GM23248 (cell line): ENCODE measurements around the gene DNAH11. TPM values are rescaled to one million over a fixed set of nuclear protein-coding genes. Genes with fewer than 3 reads are reported as not detected.

Experiments used
- DNase-seq: peaks from one replicate; pipeline ENCODE4 v3.0.0-alpha.2; 2015
- H2AFZ ChIP-seq: fragments of 200-600 bp; sonication (generic); 2 replicates; pipeline ENCODE4 v1.6.1; 2016; ENCODE audit warnings: antibody characterized with exemption
- H3F3A ChIP-seq: fragments of 200-600 bp; sonication (generic); 2 replicates; pipeline ENCODE4 v1.6.1; 2016; ENCODE audit warnings: mild to moderate bottlenecking, antibody characterized with exemption, mixed run types; ENCODE audit not compliant: insufficient read depth
- H3K27ac ChIP-seq: fragments of 200-600 bp; sonication (generic); 2 replicates; pipeline ENCODE4 v1.5.1; 2016; ENCODE audit warnings: mild to moderate bottlenecking
- H3K27me3 ChIP-seq: fragments of 200-600 bp; sonication (generic); replicated peaks from 2 replicates; pipeline ENCODE4 v1.6.1; 2016; ENCODE audit warnings: mild to moderate bottlenecking; ENCODE audit not compliant: insufficient read depth
- H3K36me3 ChIP-seq: fragments of 200-600 bp; sonication (generic); 2 replicates; pipeline ENCODE4 v1.6.1; 2016; ENCODE audit warnings: low read depth, mild to moderate bottlenecking
- H3K4me1 ChIP-seq: fragments of 200-600 bp; sonication (generic); 2 replicates; pipeline ENCODE4 v1.6.1; 2016; ENCODE audit warnings: mild to moderate bottlenecking; ENCODE audit not compliant: insufficient read depth
- H3K4me2 ChIP-seq: fragments of 200-600 bp; sonication (generic); one replicate; pipeline ENCODE4 v1.6.1; 2016; ENCODE audit warnings: mild to moderate bottlenecking; ENCODE audit not compliant: unreplicated experiment
- H3K4me3 ChIP-seq: fragments of 200-600 bp; sonication (generic); 2 replicates; pipeline ENCODE4 v1.5.1; 2016; ENCODE audit warnings: mild to moderate bottlenecking
- H3K79me2 ChIP-seq: fragments of 200-600 bp; sonication (generic); 2 replicates; pipeline ENCODE4 v1.6.1; 2016; ENCODE audit warnings: mild to moderate bottlenecking; ENCODE audit not compliant: insufficient read depth
- H3K9ac ChIP-seq: fragments of 200-600 bp; sonication (generic); 2 replicates; pipeline ENCODE4 v1.6.1; 2016; ENCODE audit warnings: mild to moderate bottlenecking
- H3K9me2 ChIP-seq: fragments of 200-600 bp; sonication (generic); 2 replicates; pipeline ENCODE4 v1.6.1; 2016; ENCODE audit warnings: mixed run types, mild to moderate bottlenecking, moderate library complexity; ENCODE audit not compliant: insufficient read depth
- H3K9me3 ChIP-seq: fragments of 200-600 bp; sonication (generic); one replicate; pipeline ENCODE4 v1.6.1; 2017; ENCODE audit warnings: low read depth
- H4K20me1 ChIP-seq: fragments of 200-600 bp; sonication (generic); 2 replicates; pipeline ENCODE4 v1.6.0; 2016; ENCODE audit not compliant: insufficient read depth
- EZH2 ChIP-seq: fragments of 200-600 bp; sonication (generic); IDR thresholded peaks from 2 replicates; pipeline ENCODE4 v1.6.1; 2018; ENCODE audit warnings: antibody characterized with exemption, mild to moderate bottlenecking; ENCODE audit not compliant: insufficient read depth, poor library complexity, severe bottlenecking
- EZH2phosphoT487 ChIP-seq: fragments of 200-600 bp; sonication (generic); IDR thresholded peaks from 2 replicates; pipeline ENCODE4 v1.6.1; 2018; ENCODE audit warnings: antibody characterized with exemption, moderate library complexity, mild to moderate bottlenecking, low read depth; ENCODE audit not compliant: insufficient read depth
- WGBS, 2 experiments: methylation state at CpG; one replicate each; pipeline ENCODE4 v1.1.6; 2015 to 2017; ENCODE audit warnings: low lambda C conversion rate in 2 of 2, low coverage in 1 of 2; ENCODE audit errors: missing lambda C conversion rate in 2 of 2; 5-methylcytosine and 5-hydroxymethylcytosine counted together
- in situ Hi-C: fragments of 300-500 bp; cut with MboI; formaldehyde crosslinking; loops from 2 replicates; pipeline ENCODE4 v1.15.0; 2020
- polyA plus RNA-seq: library from polyadenylated mRNA; unstranded; fragments of >200 nt; fragmentation: Nextera tagmentation; extraction: Ambion mirVana; gene quantifications from 2 replicates; pipeline ENCODE4 v1.2.1, GENCODE V29; 2016
- total RNA-seq: library from RNA; depleted of rRNA; stranded (reverse); fragments of >200 nt; shearing (Covaris generic); gene quantifications from 2 replicates; pipeline ENCODE4 v1.2.3, GENCODE V29; 2014

The DNAH11 gene
- total and polyA plus RNA-seq, 2 experiments from 2014 or later = 0.91 to 3.1 TPM

DNA sequence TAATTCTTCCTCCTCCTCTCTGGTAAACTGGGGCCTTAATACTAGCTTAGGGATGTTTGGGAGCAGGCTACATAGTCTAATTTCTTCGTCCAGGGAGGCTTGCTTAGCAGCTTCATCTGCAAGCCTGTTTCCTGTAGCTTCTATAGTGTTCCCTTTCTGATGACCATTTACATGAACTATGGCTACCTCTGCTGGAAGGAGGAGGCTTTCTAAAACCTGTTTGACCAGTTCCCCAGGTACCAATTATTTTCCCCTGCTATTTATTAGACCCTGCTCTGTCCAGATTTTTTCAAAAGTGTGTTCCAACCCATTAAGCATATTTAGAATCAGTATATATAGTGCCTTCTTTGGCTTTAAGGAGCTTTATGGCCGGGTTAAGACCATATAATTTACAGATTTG lies 38.8 kb upstream of the DNAH11 start:
- no peaks in the 10 kb centered on the region for H4K20me1 ChIP-seq
- WGBS, 2 experiments = 59 to 71% methylated on average over 2 of the region's 2 CpGs
- in situ Hi-C loops = no loop called here

DNA sequence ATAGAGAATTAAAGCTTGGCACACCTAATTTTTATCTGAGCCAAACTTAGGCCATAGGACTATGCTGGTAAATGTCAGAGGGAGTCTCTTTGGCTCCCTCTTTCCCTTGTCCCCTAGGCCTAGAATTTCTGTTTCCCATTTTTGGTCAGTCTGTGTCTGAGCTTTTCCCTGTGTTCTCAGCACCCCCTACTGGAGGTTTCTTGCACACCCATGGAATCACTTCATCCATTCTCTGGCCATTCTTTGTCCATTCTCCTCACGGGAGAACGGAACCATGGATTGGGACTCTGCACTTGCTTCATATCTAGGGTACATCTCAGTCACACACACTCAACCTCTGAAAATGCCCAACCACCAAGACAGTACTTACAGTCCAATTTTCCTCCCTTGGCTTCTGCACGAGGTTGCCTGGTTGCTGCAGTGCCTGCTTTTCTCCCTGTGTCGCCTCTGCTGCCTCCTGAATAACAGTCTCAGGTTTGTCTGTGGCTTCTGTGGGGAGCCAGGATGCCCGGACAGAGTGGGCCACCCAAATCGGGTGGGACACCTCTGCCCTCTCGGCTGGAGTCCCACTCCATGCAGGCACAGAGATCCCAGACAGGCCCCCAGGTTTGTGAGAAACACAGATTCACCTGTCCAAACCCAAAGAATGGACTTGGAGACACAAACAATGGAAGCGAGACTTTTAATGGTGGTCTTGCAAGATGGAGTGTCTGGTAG lies 35.1 kb upstream of the DNAH11 start:
- Histone ChIP-seq H3K9ac (no peak overlapping the region), H3K4me2 (no peak overlapping the region), H3K4me3 (no peak overlapping the region), H3K36me3 (no peaks in the 10 kb centered on the region), H3K4me1 (no peaks in the 10 kb centered on the region), H3F3A (no peaks in the 10 kb centered on the region), H3K9me2 (no peaks in the 10 kb centered on the region), H3K27me3 (no peaks in the 10 kb centered on the region), H3K79me2 (no peaks in the 10 kb centered on the region), H3K9me3 (no peaks in the 10 kb centered on the region), H4K20me1 (no peaks in the 10 kb centered on the region), H3K27ac (no peak overlapping the region), H2AFZ (no peak overlapping the region)
- TF ChIP-seq EZH2 (no peak), EZH2phosphoT487 (no peak)
- in situ Hi-C loops = loop anchor here (5.0 kb wide), 1 partner anchor 240 kb away; no protein-coding TSS in a partner anchor
- 68 to 74% methylated on average over 8 of the region's 8 CpGs for WGBS, 2 experiments
- DNase-seq = peak; percentile 54

More for the DNA sequence above, 38.8 kb upstream of the DNAH11 start:
- Histone ChIP-seq H3K36me3 (no peaks in the 10 kb centered on the region), H2AFZ (no peak overlapping the region), H3K27ac (no peak overlapping the region), H3K9ac (no peak overlapping the region), H3K79me2 (no peaks in the 10 kb centered on the region), H3K27me3 (no peaks in the 10 kb centered on the region), H3K9me2 (no peaks in the 10 kb centered on the region), H3K4me1 (no peaks in the 10 kb centered on the region), H3K4me2 (no peak overlapping the region), H3K4me3 (no peak overlapping the region), H3F3A (no peaks in the 10 kb centered on the region), H3K9me3 (no peaks in the 10 kb centered on the region)
- TF ChIP-seq EZH2phosphoT487 (no peak), EZH2 (no peak)
- no peak for DNase-seq

DNA sequence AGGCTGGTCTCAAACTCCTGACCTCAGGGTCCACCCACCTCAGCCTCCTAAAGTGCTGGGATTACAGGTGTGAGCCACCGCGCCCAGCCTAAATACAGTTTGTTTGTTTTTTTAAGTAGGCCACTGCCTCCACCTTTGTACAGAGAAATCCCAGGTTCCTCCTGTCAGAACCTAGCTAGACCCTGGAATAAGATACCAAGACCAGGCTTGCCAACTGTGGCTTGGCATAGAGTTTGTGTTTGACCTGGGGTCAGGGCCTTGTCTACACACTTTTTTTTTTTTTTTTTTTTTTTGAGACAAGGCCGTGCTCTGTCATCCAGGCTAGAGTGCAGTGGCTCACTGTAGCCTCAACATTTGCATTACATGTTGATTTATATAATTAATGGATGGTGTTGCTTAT lies 34.3 kb upstream of the DNAH11 start:
- Histone ChIP-seq H3K9me2 (no peaks in the 10 kb centered on the region), H3K9ac (no peak overlapping the region), H3K27me3 (no peaks in the 10 kb centered on the region), H3K27ac (no peak overlapping the region), H3K36me3 (no peaks in the 10 kb centered on the region), H4K20me1 (no peaks in the 10 kb centered on the region), H3F3A (no peaks in the 10 kb centered on the region), H3K4me3 (no peak overlapping the region), H3K4me1 (no peaks in the 10 kb centered on the region), H3K79me2 (no peaks in the 10 kb centered on the region), H2AFZ (no peak overlapping the region), H3K4me2 (no peak overlapping the region), H3K9me3 (no peaks in the 10 kb centered on the region)
- DNase-seq = no peak
- in situ Hi-C loops = loop anchor here (5.0 kb wide), 1 partner anchor 241 kb away; no protein-coding TSS in a partner anchor
- TF ChIP-seq EZH2 = no peak
- TF ChIP-seq EZH2phosphoT487 = no peak
- WGBS, 2 experiments = 93 to 94% methylated on average over 3 of the region's 3 CpGs

DNA sequence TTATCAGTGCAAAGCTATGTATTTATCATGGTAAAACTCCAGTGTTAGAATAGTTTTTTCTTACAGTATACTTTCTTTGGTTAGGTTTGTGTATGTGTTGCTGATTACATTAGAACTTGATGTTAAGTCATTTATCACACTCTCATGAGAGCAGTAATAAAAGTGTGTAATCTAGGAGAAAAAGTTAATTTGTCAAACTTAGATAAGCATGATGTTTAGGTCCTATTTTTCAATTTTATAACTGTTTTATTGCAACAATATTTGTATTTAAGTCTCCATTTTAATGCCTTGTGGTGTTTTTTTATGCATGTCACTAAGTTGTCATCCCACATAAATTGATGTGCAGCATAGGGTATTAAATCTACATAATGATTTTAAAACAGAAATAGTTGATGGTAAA lies 28.8 kb upstream of the DNAH11 start:
- H3K4me2 ChIP-seq = no peak overlapping the region
- DNase-seq = no peak

More for the DNA sequence above, 28.8 kb upstream of the DNAH11 start:
- Histone ChIP-seq H3K9me2 (no peaks in the 10 kb centered on the region), H2AFZ (no peak overlapping the region), H3K79me2 (no peaks in the 10 kb centered on the region), H3K36me3 (no peaks in the 10 kb centered on the region), H3K27me3 (no peaks in the 10 kb centered on the region), H4K20me1 (no peaks in the 10 kb centered on the region), H3F3A (no peaks in the 10 kb centered on the region), H3K27ac (no peak overlapping the region), H3K4me1 (no peaks in the 10 kb centered on the region), H3K9ac (no peak overlapping the region), H3K9me3 (no peaks in the 10 kb centered on the region), H3K4me3 (no peak overlapping the region)
- in situ Hi-C loops = no loop called here
- TF ChIP-seq EZH2 (no peak), EZH2phosphoT487 (no peak)
